Neural cell (in vitro differentiated cells): ENCODE measurements around the gene KTI12. TPM values are rescaled to one million over a fixed set of nuclear protein-coding genes. Genes with fewer than 3 reads are reported as not detected.

ENCODE experiments used
- H2AFZ ChIP-seq: fragments of 200-600, 300-800 bp; sonication (generic), shearing (Covaris generic); 2 replicates; pipeline ENCODE4 v1.6.0; 2014; ENCODE audit warnings: low read depth, mild to moderate bottlenecking, antibody characterized with exemption, low read length, moderate library complexity
- H3F3A ChIP-seq: fragments of 200-600 bp; shearing (Covaris generic); 2 replicates; pipeline ENCODE4 v1.6.1; 2016; ENCODE audit warnings: mild to moderate bottlenecking, moderate library complexity, mixed read lengths, antibody characterized with exemption, low read length; ENCODE audit not compliant: insufficient read depth, poor library complexity, severe bottlenecking
- H3K27ac ChIP-seq: fragments of 200-600, 300-800 bp; sonication (generic), shearing (Covaris generic); 2 replicates; pipeline ENCODE4 v1.5.1; 2014; ENCODE audit warnings: mild to moderate bottlenecking, low read length, moderate library complexity
- H3K27me3 ChIP-seq: fragments of 300-800, 200-600 bp; sonication (generic), shearing (Covaris generic); 2 replicates; pipeline ENCODE4 v1.6.0; 2014; ENCODE audit warnings: mild to moderate bottlenecking, low read depth, low read length, moderate library complexity; ENCODE audit not compliant: insufficient read depth
- H3K36me3 ChIP-seq: fragments of 300-800, 200-600 bp; sonication (generic), shearing (Covaris generic); 2 replicates; pipeline ENCODE4 v1.5.1; 2014; ENCODE audit warnings: mild to moderate bottlenecking, antibody characterized with exemption, low read length, moderate library complexity; ENCODE audit not compliant: insufficient read depth
- H3K4me2 ChIP-seq: fragments of 300-800, 200-600 bp; sonication (generic), shearing (Covaris generic); 2 replicates; pipeline ENCODE4 v1.6.0; 2014; ENCODE audit warnings: mild to moderate bottlenecking, low read length
- H3K4me3 ChIP-seq: fragments of 300-800, 200-600 bp; sonication (generic), shearing (Covaris generic); 2 replicates; pipeline ENCODE4 v1.5.1; 2014; ENCODE audit warnings: mild to moderate bottlenecking, low read length, moderate library complexity
- H3K79me2 ChIP-seq: fragments of 200-600 bp; shearing (Covaris generic); replicated peaks from 2 replicates; pipeline ENCODE4 v1.6.0; 2014; ENCODE audit warnings: mild to moderate bottlenecking, low read length, moderate library complexity; ENCODE audit not compliant: insufficient read depth
- H3K9ac ChIP-seq: fragments of 300-800, 200-600 bp; sonication (generic), shearing (Covaris generic); 2 replicates; pipeline ENCODE4 v1.6.1; 2016; ENCODE audit warnings: mild to moderate bottlenecking, low read length, mixed read lengths
- H3K9me2 ChIP-seq: fragments of 200-600 bp; shearing (Covaris generic); 2 replicates; pipeline ENCODE4 v1.6.1; 2016; ENCODE audit warnings: mild to moderate bottlenecking, low read length, mixed read lengths; ENCODE audit not compliant: insufficient read depth
- H3K9me3 ChIP-seq: fragments of 200-600, 300-800 bp; sonication (generic), shearing (Covaris generic); 2 replicates; pipeline ENCODE4 v1.6.1; 2016; ENCODE audit warnings: mild to moderate bottlenecking, mixed run types, low read length, moderate library complexity, mixed read lengths
- H4K20me1 ChIP-seq: fragments of 200-600 bp; shearing (Covaris generic); 2 replicates; pipeline ENCODE4 v1.6.1; 2016; ENCODE audit warnings: mild to moderate bottlenecking, mixed run types; ENCODE audit not compliant: insufficient read depth
- CTCF ChIP-seq: fragments of 450-650 bp; IDR thresholded peaks from 2 replicates; pipeline ENCODE4 v1.5.1; 2014; ENCODE audit warnings: antibody characterized with exemption, mild to moderate bottlenecking, moderate library complexity; ENCODE audit not compliant: poor library complexity, severe bottlenecking
- EP300 ChIP-seq: fragments of 450-650 bp; conservative IDR thresholded peaks from 2 replicates; pipeline ENCODE4 v1.6.1; 2014; ENCODE audit warnings: antibody characterized with exemption, mild to moderate bottlenecking, moderate library complexity; ENCODE audit not compliant: poor library complexity, severe bottlenecking
- EZH2 ChIP-seq: fragments of 200-600, 300-800 bp; shearing (Covaris generic), sonication (generic); IDR thresholded peaks from 2 replicates; pipeline ENCODE4 v1.6.1; 2014; ENCODE audit warnings: antibody characterized with exemption, low read length, borderline replicate concordance, mild to moderate bottlenecking; ENCODE audit not compliant: insufficient read depth, poor library complexity, severe bottlenecking
- MXI1 ChIP-seq: fragments of 450-650 bp; conservative IDR thresholded peaks from 2 replicates; pipeline ENCODE4 v1.6.1; 2014; ENCODE audit warnings: antibody characterized with exemption, mild to moderate bottlenecking; ENCODE audit not compliant: poor library complexity, severe bottlenecking
- POLR2AphosphoS5 ChIP-seq: IDR thresholded peaks from 2 replicates; pipeline ENCODE4 v1.6.1; 2012
- RAD21 ChIP-seq: fragments of 450-650 bp; conservative IDR thresholded peaks from 2 replicates; pipeline ENCODE4 v1.6.1; 2014; ENCODE audit warnings: antibody characterized with exemption, mild to moderate bottlenecking, moderate library complexity
- REST ChIP-seq: IDR thresholded peaks from 2 replicates; pipeline ENCODE4 v1.6.1; 2012; ENCODE audit warnings: borderline replicate concordance
- SMC3 ChIP-seq: fragments of 450-650 bp; conservative IDR thresholded peaks from 2 replicates; pipeline ENCODE4 v1.6.1; 2014; ENCODE audit warnings: antibody characterized with exemption, mild to moderate bottlenecking, moderate library complexity; ENCODE audit not compliant: poor library complexity
- TAF1 ChIP-seq: IDR thresholded peaks from 2 replicates; pipeline ENCODE4 v1.6.1; 2012; ENCODE audit warnings: low read depth
- polyA plus RNA-seq: library from polyadenylated mRNA; depleted of rRNA; stranded (reverse); fragments of >200 nt; gene quantifications from 2 replicates; pipeline ENCODE4 v1.2.3, GENCODE V29; 2014

Gene KTI12
- polyA plus RNA-seq, 1 donor from 2014 or later: 14.0 TPM

- Histone ChIP-seq H4K20me1 (no peaks in the 10 kb centered on the region), H3K27ac (no peak overlapping the region), H3K9me2 (no peaks in the 10 kb centered on the region), H3K36me3 (peaks cover 8% of the 10 kb centered on the region), H2AFZ (no peak overlapping the region), H3K9me3 (no peaks in the 10 kb centered on the region), H3K9ac (no peak overlapping the region), H3F3A (no peaks in the 10 kb centered on the region), H3K79me2 (peaks cover 15% of the 10 kb centered on the region), H3K4me3 (no peak overlapping the region), H3K27me3 (no peaks in the 10 kb centered on the region), H3K4me2 (no peak overlapping the region)
- no peak for TF ChIP-seq MXI1
- TF ChIP-seq EP300: no peak
- TF ChIP-seq SMC3: no peak
- TF ChIP-seq EZH2: no peak
- TF ChIP-seq TAF1: no peak
- TF ChIP-seq CTCF: no peak
- TF ChIP-seq POLR2AphosphoS5: no peak
- no peak for TF ChIP-seq REST
- TF ChIP-seq RAD21: no peak
Observed at GRCh38 chr1:52072291-52072690, 38.7 kb upstream of the KTI12 start.

GRCh38 chr1:52070704-52071103 lies 37.1 kb upstream of the KTI12 start:
- no peaks in the 10 kb centered on the region for H3K27me3 ChIP-seq
- H3F3A ChIP-seq: no peaks in the 10 kb centered on the region
- peaks cover 8% of the 10 kb centered on the region for H3K36me3 ChIP-seq
- H3K9ac ChIP-seq: no peak overlapping the region
- H2AFZ ChIP-seq: no peak overlapping the region
- H3K9me2 ChIP-seq: no peaks in the 10 kb centered on the region
- no peaks in the 10 kb centered on the region for H4K20me1 ChIP-seq
- no peak overlapping the region for H3K4me3 ChIP-seq
- no peak overlapping the region for H3K4me2 ChIP-seq
- H3K79me2 ChIP-seq: peaks cover 17% of the 10 kb centered on the region
- no peaks in the 10 kb centered on the region for H3K9me3 ChIP-seq
- no peak for TF ChIP-seq TAF1
- TF ChIP-seq CTCF: no peak
- no peak for TF ChIP-seq MXI1
- TF ChIP-seq POLR2AphosphoS5: no peak
- no peak for TF ChIP-seq RAD21
- no peak for TF ChIP-seq REST
- no peak for TF ChIP-seq SMC3
- no peak overlapping the region for H3K27ac ChIP-seq
